SK-N-SH (cell line): ENCODE measurements around the gene COL4A2. TPM values are rescaled to one million over a fixed set of nuclear protein-coding genes. Genes with fewer than 3 reads are reported as not detected.
"Not testable (repeated sequence)": the region's sequence is repeated elsewhere in the genome, so short reads cannot be mapped to it uniquely, and the experiment has no call there.

Source experiments
- CTCF ChIA-PET: fragments of 300-600, 350-600 bp; formaldehyde crosslinking; extraction: SDS; loops from one replicate; lab custom pipeline; 2021; lab: Yijun Ruan, JAX
- POLR2A ChIA-PET: fragments of 350-600 bp; sonication (Branson Sonifier 250); formaldehyde crosslinking; extraction: SDS; loops from one replicate; lab custom pipeline; 2020; ENCODE audit warnings: antibody characterized with exemption, inconsistent platforms; lab: Yijun Ruan, JAX
- DNase-seq: peaks from one replicate; pipeline ENCODE4 v3.0.0; 2012
- H2AFZ ChIP-seq: fragments of 200-600 bp; sonication (generic); 2 replicates; pipeline ENCODE4 v1.8.1; 2016; ENCODE audit warnings: antibody characterized with exemption, mild to moderate bottlenecking, low read depth
- H3F3A ChIP-seq: fragments of 200-600 bp; sonication (generic); replicated peaks from 2 replicates; pipeline ENCODE3; 2016; ENCODE audit warnings: antibody characterized with exemption, mild to moderate bottlenecking; ENCODE audit not compliant: insufficient read depth
- H3K27ac ChIP-seq, 2 experiments: fragments of 200-500 bp in 1 of 2; fragments of 200-600 bp in 1 of 2; sonication (Bioruptor generic) in 1 of 2; sonication (generic), shearing (Covaris generic) in 1 of 2; 2 replicates each; pipeline versions ENCODE4 v1.5.1 to v1.6.1; 2014 to 2016; ENCODE audit warnings: low read depth in 2 of 2, inconsistent platforms in 1 of 2, low read length in 1 of 2, mild to moderate bottlenecking in 1 of 2, mixed read lengths in 1 of 2
- H3K27me3 ChIP-seq: fragments of 200-600 bp; sonication (generic), shearing (Covaris generic); 2 replicates; pipeline ENCODE4 v1.6.1; 2016; ENCODE audit warnings: mixed run types; ENCODE audit not compliant: insufficient read depth
- H3K36me3 ChIP-seq, 2 experiments: fragments of 200-500 bp in 1 of 2; fragments of 200-600 bp in 1 of 2; sonication (Bioruptor generic) in 1 of 2; sonication (generic) in 1 of 2; replicated peaks in 1 of 2; 2 replicates each; pipeline versions ENCODE3 to v1.5.1; 2014 to 2016; ENCODE audit warnings: low read length in 1 of 2, mild to moderate bottlenecking in 1 of 2; ENCODE audit not compliant: insufficient read depth in 2 of 2, control insufficient read depth in 1 of 2
- H3K4me1 ChIP-seq, 2 experiments: fragments of 200-500 bp in 1 of 2; fragments of 200-600 bp in 1 of 2; sonication (Bioruptor generic) in 1 of 2; sonication (generic), shearing (Covaris generic) in 1 of 2; 2 replicates each; pipeline versions ENCODE4 v1.5.1 to v1.6.1; 2014 to 2016; ENCODE audit warnings: low read depth in 1 of 2, low read length in 1 of 2, mixed run types in 1 of 2; ENCODE audit not compliant: insufficient read depth in 2 of 2, control insufficient read depth in 1 of 2
- H3K4me2 ChIP-seq: fragments of 200-600 bp; sonication (generic), shearing (Covaris generic); 2 replicates; pipeline ENCODE4 v1.6.1; 2017; ENCODE audit warnings: mixed run types
- H3K4me3 ChIP-seq, 2 experiments: fragments of 200-500 bp in 1 of 2; fragments of 200-600 bp in 1 of 2; sonication (Bioruptor generic) in 1 of 2; sonication (generic), shearing (Covaris generic) in 1 of 2; 2 replicates each; pipeline versions ENCODE4 v1.5.1 to v1.8.1; 2014 to 2016; ENCODE audit warnings: low read depth in 2 of 2, inconsistent platforms in 1 of 2, low read length in 1 of 2, mild to moderate bottlenecking in 1 of 2, mixed read lengths in 1 of 2, moderate library complexity in 1 of 2
- H3K79me2 ChIP-seq: fragments of 200-600 bp; sonication (generic); 2 replicates; pipeline ENCODE4 v1.8.1; 2017; ENCODE audit warnings: mild to moderate bottlenecking; ENCODE audit not compliant: insufficient read depth
- H3K9ac ChIP-seq: fragments of 200-600 bp; sonication (generic); 2 replicates; pipeline ENCODE4 v1.6.1; 2017; ENCODE audit warnings: mixed run types
- H3K9me2 ChIP-seq: fragments of 200-600 bp; sonication (generic); 2 replicates; pipeline ENCODE4 v1.6.1; 2017; ENCODE audit warnings: mixed run types
- H3K9me3 ChIP-seq: fragments of 200-600 bp; sonication (generic); 2 replicates; pipeline ENCODE4 v1.6.1; 2017; ENCODE audit warnings: mixed run types, mild to moderate bottlenecking, moderate library complexity
- H4K20me1 ChIP-seq: fragments of 200-600 bp; sonication (generic); 2 replicates; pipeline ENCODE4 v1.6.1; 2017; ENCODE audit warnings: mild to moderate bottlenecking, mixed run types; ENCODE audit not compliant: insufficient read depth
- EZH2phosphoT487 ChIP-seq: fragments of 200-600 bp; sonication (generic); IDR thresholded peaks from 2 replicates; pipeline ENCODE4 v1.6.1; 2017; ENCODE audit warnings: low read depth, mixed run types, mild to moderate bottlenecking, antibody characterized with exemption, moderate library complexity, borderline replicate concordance
- GATA2 ChIP-seq: sonication (generic); formaldehyde crosslinking; IDR thresholded peaks from 2 replicates; pipeline ENCODE4 v1.5.0; 2020; ENCODE audit warnings: mild to moderate bottlenecking, missing genetic modification reagents
- IRF3 ChIP-seq: fragments of 150-350 bp; IDR thresholded peaks from 2 replicates; pipeline ENCODE4 v1.6.1; 2016; ENCODE audit warnings: mild to moderate bottlenecking, low read depth, low read length
- JUND ChIP-seq: IDR thresholded peaks from 2 replicates; pipeline ENCODE4 v1.4.0; 2012
- MXI1 ChIP-seq: IDR thresholded peaks from 2 replicates; pipeline ENCODE4 v1.6.1; 2012; ENCODE audit warnings: mild to moderate bottlenecking, low read depth, low read length, improper control_type of control experiment
- RAD21 ChIP-seq: IDR thresholded peaks from 2 replicates; pipeline ENCODE4 v1.6.1; 2012; ENCODE audit warnings: mild to moderate bottlenecking, low read length
- RCOR1 ChIP-seq: fragments of 150-350 bp; IDR thresholded peaks from 2 replicates; pipeline ENCODE4 v1.6.1; 2017; ENCODE audit warnings: antibody characterized with exemption, low read length
- SIN3A ChIP-seq: IDR thresholded peaks from 2 replicates; pipeline ENCODE4 v1.6.1; 2012; ENCODE audit warnings: low read depth, mild to moderate bottlenecking, low read length, moderate library complexity, borderline replicate concordance
- TAF1 ChIP-seq: IDR thresholded peaks from 2 replicates; pipeline ENCODE4 v1.6.1; 2012; ENCODE audit warnings: low read depth, mild to moderate bottlenecking, low read length, moderate library complexity, borderline replicate concordance
- TEAD4 ChIP-seq: IDR thresholded peaks from 2 replicates; pipeline ENCODE4 v1.4.0; 2012; ENCODE audit warnings: mild to moderate bottlenecking, borderline replicate concordance; ENCODE audit not compliant: insufficient read depth
- USF1 ChIP-seq: IDR thresholded peaks from 2 replicates; pipeline ENCODE4 v1.4.0; 2012; ENCODE audit warnings: low read depth, borderline replicate concordance
- USF2 ChIP-seq: fragments of 150-350 bp; IDR thresholded peaks from 2 replicates; pipeline ENCODE4 v1.6.1; 2017; ENCODE audit warnings: antibody characterized with exemption, low read length, low read depth, borderline replicate concordance
- YY1 ChIP-seq: IDR thresholded peaks from 2 replicates; pipeline ENCODE4 v1.4.0; 2012; ENCODE audit warnings: low read depth, mild to moderate bottlenecking
- ZBTB33 ChIP-seq: IDR thresholded peaks from 2 replicates; pipeline ENCODE4 v1.4.0; 2012; ENCODE audit warnings: low read depth, borderline replicate concordance
- WGBS: methylation state at CpG from one replicate; pipeline ENCODE4 v1.1.6; 2017; ENCODE audit warnings: low lambda C conversion rate; 5-methylcytosine and 5-hydroxymethylcytosine counted together
- polyA plus RNA-seq, 3 experiments: library from polyadenylated mRNA; depleted of rRNA; stranded (reverse); fragments of >200 nt; gene quantifications; 2 replicates each; pipeline ENCODE4 v1.2.3, GENCODE V29; 2012

The COL4A2 gene
- polyA plus RNA-seq, 1 of the 3 experiments (the other 2 are of a cell fraction), result 137 TPM

GRCh38 chr13:110450016-110450900, 143.2 kb downstream of the COL4A2 start (continued):
- TF ChIP-seq MXI1, result no peak

GRCh38 chr13:110450941-110451730, 144.1 kb downstream of the COL4A2 start:
- Histone ChIP-seq H3K4me3 (no peak overlapping the region), H3K79me2 (no peaks in the 10 kb centered on the region), H3K9me2 (no peaks in the 10 kb centered on the region), H3K9me3 (no peaks in the 10 kb centered on the region), H3K4me2 (no peak overlapping the region), H3K36me3 (peaks cover 6 to 41% of the 10 kb centered on the region in 2 experiments), H3K27ac (no peak overlapping the region), H2AFZ (no peak overlapping the region), H3K27me3 (no peaks in the 10 kb centered on the region), H3K9ac (no peak overlapping the region), H3F3A (peaks cover 5% of the 10 kb centered on the region), H3K4me1 (peaks cover 0 to 16% of the 10 kb centered on the region in 2 experiments; a peak in 2 of 4 replicates), H4K20me1 (no peaks in the 10 kb centered on the region)
- CTCF ChIA-PET, result no interaction called here
- DNase-seq, result no peak
- no peak for TF ChIP-seq RCOR1
- no peak for TF ChIP-seq ZBTB33
- TF ChIP-seq IRF3, result no peak
- no peak for TF ChIP-seq GATA2 (CRISPR knock-in tag)
- TF ChIP-seq TEAD4, result no peak
- TF ChIP-seq JUND, result no peak
- TF ChIP-seq RAD21, result no peak
- TF ChIP-seq EZH2phosphoT487, result no peak
- no peak for TF ChIP-seq TAF1
- TF ChIP-seq SIN3A, result no peak
- TF ChIP-seq YY1, result no peak
- no peak for TF ChIP-seq USF1
- TF ChIP-seq USF2, result no peak
- WGBS, result 96% methylated on average over 11 of the region's 12 CpGs
- POLR2A ChIA-PET, result no interaction called here

GRCh38 chr13:110453091-110453490, 146.0 kb downstream of the COL4A2 start:
- H3K4me2 ChIP-seq, H3K9ac ChIP-seq, H3K27me3 ChIP-seq, POLR2A ChIA-PET, H3K27ac ChIP-seq, H3K9me3 ChIP-seq, H3K4me3 ChIP-seq, H2AFZ ChIP-seq, H3K79me2 ChIP-seq, H3K9me2 ChIP-seq, H3F3A ChIP-seq, H3K4me1 ChIP-seq, H4K20me1 ChIP-seq, DNase-seq: not testable (repeated sequence)
- H3K36me3 ChIP-seq, result peaks cover 6 to 34% of the 10 kb centered on the region in 2 experiments
- CTCF ChIA-PET, result interaction anchor here (0.7 to 1.4 kb wide), 2 partner anchors 9 to 34 kb away, joined by 3 read pairs; no protein-coding TSS in a partner anchor
- WGBS, result 98% methylated on average over 11 of the region's 11 CpGs
